K562 (cell line): Measurements from ENCODE around the gene EIF3K. TPM values are rescaled to one million over a fixed set of nuclear protein-coding genes. Genes with fewer than 3 reads are reported as not detected.

Experiments used
- ARID1B ChIP-seq: fragments of 450-650 bp; IDR thresholded peaks from 2 replicates; pipeline ENCODE4 v1.6.1; 2016; ENCODE audit warnings: antibody characterized with exemption, mild to moderate bottlenecking, inconsistent platforms
- FOXP1 ChIP-seq: sonication (generic); formaldehyde crosslinking; IDR thresholded peaks from 2 replicates; pipeline ENCODE4 v1.8.0; 2022; ENCODE audit warnings: mild to moderate bottlenecking, missing genetic modification reagents
- MEF2A ChIP-seq: IDR thresholded peaks from 2 replicates; pipeline ENCODE4 v1.6.1; 2011; ENCODE audit warnings: low read depth, mild to moderate bottlenecking, low read length, moderate library complexity; ENCODE audit not compliant: control insufficient read depth
- MTA3 ChIP-seq: fragments of 450-650 bp; formaldehyde crosslinking; IDR thresholded peaks from 2 replicates; pipeline ENCODE4 v1.6.1; 2017; ENCODE audit warnings: mild to moderate bottlenecking, borderline replicate concordance
- NR0B1 ChIP-seq: fragments of 450-650 bp; IDR thresholded peaks from one replicate; pipeline ENCODE4 v1.6.1; 2018; ENCODE audit warnings: mild to moderate bottlenecking, moderate library complexity; ENCODE audit not compliant: partially characterized antibody
- RB1 ChIP-seq: fragments of 450-650 bp; IDR thresholded peaks from 2 replicates; pipeline ENCODE4 v1.6.1; 2017; ENCODE audit warnings: low read depth, mild to moderate bottlenecking
- RBM39 ChIP-seq: fragments of 200-400 bp; formaldehyde crosslinking; optimal IDR thresholded peaks from 2 replicates; pipeline ENCODE3; 2018; ENCODE audit warnings: low read depth, low read length
- SP2 ChIP-seq: IDR thresholded peaks from 2 replicates; pipeline ENCODE4 v1.6.1; 2011; ENCODE audit warnings: mild to moderate bottlenecking, low read depth, low read length, moderate library complexity; ENCODE audit not compliant: poor library complexity, severe bottlenecking; ENCODE audit errors: extremely low read depth
- YBX1 ChIP-seq: fragments of 450-650 bp; IDR thresholded peaks from 2 replicates; pipeline ENCODE4 v1.7.1; 2016; ENCODE audit warnings: mild to moderate bottlenecking
- ZNF507 ChIP-seq: conservative IDR thresholded peaks from 2 replicates; pipeline ENCODE4 v1.6.1; 2017; ENCODE audit warnings: missing genetic modification characterization, missing compliant biosample characterization
- polyA plus RNA-seq, 8 experiments: library from polyadenylated mRNA; depleted of rRNA in 4 of 8; stranded (reverse) in 5 of 8; unstranded in 3 of 8; fragments of >200 nt; fragmentation: Nextera tagmentation in 2 of 8; fragmentation: Illumina TruSeq in 1 of 8; extraction: Ambion mirVana in 2 of 8; extraction: Trizol in 1 of 8; gene quantifications; 2 replicates each; pipeline versions ENCODE4 v1.2.1 to v1.2.3, GENCODE V29; 2011 to 2014; ENCODE audit warnings: inconsistent platforms in 1 of 8, missing spikeins in 1 of 8
- total RNA-seq, 7 experiments: library from RNA; depleted of rRNA in 6 of 7; stranded (reverse); fragments of >200 nt in 6 of 7; fragmentation: Illumina TruSeq in 2 of 7; extraction: Trizol in 2 of 7; gene quantifications; 2 replicates each; pipeline versions ENCODE4 v1.2.1 to v1.2.3, GENCODE V29; 2011 to 2021; ENCODE audit warnings: low replicate concordance in 1 of 7
- TF ChIP-seq, protein P1 (sequence below): fragments of 450-650 bp; IDR thresholded peaks from 2 replicates; pipeline ENCODE4 v1.6.1; 2018; ENCODE audit not compliant: partially characterized antibody
- TF ChIP-seq, protein P2 (sequence below): fragments of 250-450 bp; sonication (Bioruptor Pico); IDR thresholded peaks from 2 replicates; pipeline ENCODE4 v1.4.0; 2020
- TF ChIP-seq, protein P3 (sequence below): fragments of 450-650 bp; IDR thresholded peaks from 2 replicates; pipeline ENCODE4 v1.6.1; 2016; ENCODE audit warnings: antibody characterized with exemption

EIF3K gene
- total and polyA plus RNA-seq, 9 of the 15 experiments (the other 6 are each of a cell fraction or from before 2014, with no cell fraction given), result 387 to 1,827 (median 733) TPM

DNA sequence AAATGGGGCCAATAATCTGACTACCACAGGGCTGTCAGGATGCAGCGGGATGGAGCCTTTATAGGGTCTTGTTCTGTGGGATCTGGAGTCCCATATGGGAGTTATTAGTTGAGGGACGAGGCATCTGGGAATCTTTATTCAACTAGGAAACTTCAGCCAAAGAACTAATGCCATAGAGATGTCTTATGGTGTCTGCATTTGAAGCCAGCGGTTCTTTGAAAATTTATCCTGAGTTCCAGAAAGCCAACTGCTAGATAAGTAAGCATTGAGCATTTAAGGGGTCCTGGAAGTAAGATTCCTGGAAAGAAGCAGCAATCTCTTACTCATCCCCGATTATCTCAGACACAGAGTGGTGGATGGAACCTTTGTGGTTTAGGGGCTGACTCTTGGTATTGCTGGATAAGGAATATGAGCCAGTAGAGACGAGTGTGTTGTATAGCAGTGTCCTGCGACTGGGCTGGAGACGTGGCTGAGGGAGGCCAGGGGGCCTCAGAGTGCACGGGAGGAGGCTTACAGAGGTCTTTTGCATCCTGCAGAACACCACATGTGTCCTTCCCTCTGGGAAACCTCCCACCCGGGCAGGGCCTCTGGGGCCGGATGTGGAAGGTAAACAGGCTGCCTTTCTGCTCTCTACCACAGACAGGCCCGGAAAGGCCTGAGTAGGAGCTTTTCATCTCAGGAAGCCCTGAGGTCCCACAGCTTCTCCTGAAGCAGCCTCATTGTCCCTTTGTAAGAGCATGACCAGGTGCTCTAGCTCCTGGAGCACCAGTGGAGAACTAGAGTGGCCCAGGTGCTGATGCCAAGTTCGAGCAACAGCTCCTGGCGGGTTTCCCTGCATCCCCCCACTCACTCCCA, 57.3 kb downstream of the EIF3K start (continued):
- TF ChIP-seq, protein P1, sequence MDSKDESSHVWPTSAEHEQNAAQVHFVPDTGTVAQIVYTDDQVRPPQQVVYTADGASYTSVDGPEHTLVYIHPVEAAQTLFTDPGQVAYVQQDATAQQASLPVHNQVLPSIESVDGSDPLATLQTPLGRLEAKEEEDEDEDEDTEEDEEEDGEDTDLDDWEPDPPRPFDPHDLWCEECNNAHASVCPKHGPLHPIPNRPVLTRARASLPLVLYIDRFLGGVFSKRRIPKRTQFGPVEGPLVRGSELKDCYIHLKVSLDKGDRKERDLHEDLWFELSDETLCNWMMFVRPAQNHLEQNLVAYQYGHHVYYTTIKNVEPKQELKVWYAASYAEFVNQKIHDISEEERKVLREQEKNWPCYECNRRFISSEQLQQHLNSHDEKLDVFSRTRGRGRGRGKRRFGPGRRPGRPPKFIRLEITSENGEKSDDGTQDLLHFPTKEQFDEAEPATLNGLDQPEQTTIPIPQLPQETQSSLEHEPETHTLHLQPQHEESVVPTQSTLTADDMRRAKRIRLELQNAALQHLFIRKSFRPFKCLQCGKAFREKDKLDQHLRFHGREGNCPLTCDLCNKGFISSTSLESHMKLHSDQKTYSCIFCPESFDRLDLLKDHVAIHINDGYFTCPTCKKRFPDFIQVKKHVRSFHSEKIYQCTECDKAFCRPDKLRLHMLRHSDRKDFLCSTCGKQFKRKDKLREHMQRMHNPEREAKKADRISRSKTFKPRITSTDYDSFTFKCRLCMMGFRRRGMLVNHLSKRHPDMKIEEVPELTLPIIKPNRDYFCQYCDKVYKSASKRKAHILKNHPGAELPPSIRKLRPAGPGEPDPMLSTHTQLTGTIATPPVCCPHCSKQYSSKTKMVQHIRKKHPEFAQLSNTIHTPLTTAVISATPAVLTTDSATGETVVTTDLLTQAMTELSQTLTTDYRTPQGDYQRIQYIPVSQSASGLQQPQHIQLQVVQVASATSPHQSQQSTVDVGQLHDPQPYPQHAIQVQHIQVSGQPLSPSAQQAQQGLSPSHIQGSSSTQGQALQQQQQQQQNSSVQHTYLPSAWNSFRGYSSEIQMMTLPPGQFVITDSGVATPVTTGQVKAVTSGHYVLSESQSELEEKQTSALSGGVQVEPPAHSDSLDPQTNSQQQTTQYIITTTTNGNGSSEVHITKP, result peak; percentile 58
- TF ChIP-seq, protein P2, sequence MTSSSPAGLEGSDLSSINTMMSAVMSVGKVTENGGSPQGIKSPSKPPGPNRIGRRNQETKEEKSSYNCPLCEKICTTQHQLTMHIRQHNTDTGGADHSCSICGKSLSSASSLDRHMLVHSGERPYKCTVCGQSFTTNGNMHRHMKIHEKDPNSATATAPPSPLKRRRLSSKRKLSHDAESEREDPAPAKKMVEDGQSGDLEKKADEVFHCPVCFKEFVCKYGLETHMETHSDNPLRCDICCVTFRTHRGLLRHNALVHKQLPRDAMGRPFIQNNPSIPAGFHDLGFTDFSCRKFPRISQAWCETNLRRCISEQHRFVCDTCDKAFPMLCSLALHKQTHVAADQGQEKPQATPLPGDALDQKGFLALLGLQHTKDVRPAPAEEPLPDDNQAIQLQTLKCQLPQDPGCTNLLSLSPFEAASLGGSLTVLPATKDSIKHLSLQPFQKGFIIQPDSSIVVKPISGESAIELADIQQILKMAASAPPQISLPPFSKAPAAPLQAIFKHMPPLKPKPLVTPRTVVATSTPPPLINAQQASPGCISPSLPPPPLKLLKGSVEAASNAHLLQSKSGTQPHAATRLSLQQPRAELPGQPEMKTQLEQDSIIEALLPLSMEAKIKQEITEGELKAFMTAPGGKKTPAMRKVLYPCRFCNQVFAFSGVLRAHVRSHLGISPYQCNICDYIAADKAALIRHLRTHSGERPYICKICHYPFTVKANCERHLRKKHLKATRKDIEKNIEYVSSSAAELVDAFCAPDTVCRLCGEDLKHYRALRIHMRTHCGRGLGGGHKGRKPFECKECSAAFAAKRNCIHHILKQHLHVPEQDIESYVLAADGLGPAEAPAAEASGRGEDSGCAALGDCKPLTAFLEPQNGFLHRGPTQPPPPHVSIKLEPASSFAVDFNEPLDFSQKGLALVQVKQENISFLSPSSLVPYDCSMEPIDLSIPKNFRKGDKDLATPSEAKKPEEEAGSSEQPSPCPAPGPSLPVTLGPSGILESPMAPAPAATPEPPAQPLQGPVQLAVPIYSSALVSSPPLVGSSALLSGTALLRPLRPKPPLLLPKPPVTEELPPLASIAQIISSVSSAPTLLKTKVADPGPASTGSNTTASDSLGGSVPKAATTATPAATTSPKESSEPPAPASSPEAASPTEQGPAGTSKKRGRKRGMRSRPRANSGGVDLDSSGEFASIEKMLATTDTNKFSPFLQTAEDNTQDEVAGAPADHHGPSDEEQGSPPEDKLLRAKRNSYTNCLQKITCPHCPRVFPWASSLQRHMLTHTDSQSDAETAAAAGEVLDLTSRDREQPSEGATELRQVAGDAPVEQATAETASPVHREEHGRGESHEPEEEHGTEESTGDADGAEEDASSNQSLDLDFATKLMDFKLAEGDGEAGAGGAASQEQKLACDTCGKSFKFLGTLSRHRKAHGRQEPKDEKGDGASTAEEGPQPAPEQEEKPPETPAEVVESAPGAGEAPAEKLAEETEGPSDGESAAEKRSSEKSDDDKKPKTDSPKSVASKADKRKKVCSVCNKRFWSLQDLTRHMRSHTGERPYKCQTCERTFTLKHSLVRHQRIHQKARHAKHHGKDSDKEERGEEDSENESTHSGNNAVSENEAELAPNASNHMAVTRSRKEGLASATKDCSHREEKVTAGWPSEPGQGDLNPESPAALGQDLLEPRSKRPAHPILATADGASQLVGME (CRISPR knock-in tag), result no peak
- TF ChIP-seq YBX1 (no peak), MEF2A (peak; percentile 29; the same call in 1 of the 2 replicates), NR0B1 (no peak), FOXP1 (CRISPR knock-in tag) (peak; percentile 73; the same call in 1 of the 2 replicates), ZNF507 (tag) (no peak), ARID1B (peak; percentile 100), SP2 (no peak), MTA3 (peak; percentile 96), RBM39 (no peak), RB1 (peak; percentile 52; the same call in 1 of the 2 replicates)
- TF ChIP-seq, protein P3, sequence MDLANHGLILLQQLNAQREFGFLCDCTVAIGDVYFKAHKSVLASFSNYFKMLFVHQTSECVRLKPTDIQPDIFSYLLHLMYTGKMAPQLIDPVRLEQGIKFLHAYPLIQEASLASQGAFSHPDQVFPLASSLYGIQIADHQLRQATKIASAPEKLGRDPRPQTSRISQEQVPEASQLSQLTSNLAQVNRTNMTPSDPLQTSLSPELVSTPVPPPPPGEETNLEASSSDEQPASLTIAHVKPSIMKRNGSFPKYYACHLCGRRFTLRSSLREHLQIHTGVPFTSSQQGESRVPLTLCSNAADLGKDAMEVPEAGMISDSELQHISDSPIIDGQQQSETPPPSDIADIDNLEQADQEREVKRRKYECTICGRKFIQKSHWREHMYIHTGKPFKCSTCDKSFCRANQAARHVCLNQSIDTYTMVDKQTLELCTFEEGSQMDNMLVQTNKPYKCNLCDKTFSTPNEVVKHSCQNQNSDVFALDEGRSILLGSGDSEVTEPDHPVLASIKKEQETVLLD, result peak; percentile 89
